Measurements from ENCODE around the gene TOR2A.
"Not testable (repeated sequence)": the region's sequence is repeated elsewhere in the genome, so short reads cannot be mapped to it uniquely, and the experiment has no call there.

Gene TOR2A

DNA sequence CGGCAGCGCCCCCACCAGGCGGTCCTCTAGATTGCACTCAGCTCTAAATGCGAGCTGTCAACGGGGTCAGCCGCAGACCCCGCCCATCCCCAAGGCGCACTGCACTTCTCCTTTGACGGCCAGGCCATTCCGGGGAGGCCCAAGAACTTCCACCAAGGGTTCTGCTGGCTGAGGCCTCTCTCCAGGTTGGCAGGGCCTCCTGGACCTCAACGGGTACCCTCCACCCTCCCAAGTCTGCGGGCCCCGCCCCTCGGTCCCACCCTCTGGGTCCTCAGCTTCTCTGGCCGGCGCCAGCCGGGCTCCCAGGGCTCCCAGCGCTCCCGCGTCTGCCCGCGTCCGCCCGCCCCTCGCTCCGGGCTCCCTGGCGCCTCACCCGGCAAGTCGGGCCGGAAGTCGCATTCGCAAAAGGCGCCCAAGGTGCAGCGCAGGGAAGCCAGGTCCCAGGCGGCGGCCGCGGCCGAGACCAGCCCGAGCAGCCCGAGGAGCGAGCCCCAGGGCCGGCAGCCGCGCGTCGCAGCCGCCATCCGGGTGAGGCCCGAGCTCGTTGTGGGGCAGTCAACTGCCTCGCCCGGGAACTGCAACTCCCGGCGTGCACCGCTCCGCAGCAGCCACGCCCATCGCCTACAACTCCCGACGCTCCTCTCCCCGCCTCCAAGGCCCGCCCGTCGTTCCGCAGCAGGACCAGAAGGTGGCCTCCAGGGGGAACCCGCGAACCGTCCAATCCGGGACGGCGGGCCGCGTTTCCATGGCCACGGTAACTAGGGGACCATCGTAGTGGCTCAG lies at the start of gene TOR2A:
TOR2A (minus strand) TSS at position 548 of the 783 bp plus-strand sequence; CDS start at position 524, 24 bp downstream.
- peak; percentile 94 for DNase-seq

DNA sequence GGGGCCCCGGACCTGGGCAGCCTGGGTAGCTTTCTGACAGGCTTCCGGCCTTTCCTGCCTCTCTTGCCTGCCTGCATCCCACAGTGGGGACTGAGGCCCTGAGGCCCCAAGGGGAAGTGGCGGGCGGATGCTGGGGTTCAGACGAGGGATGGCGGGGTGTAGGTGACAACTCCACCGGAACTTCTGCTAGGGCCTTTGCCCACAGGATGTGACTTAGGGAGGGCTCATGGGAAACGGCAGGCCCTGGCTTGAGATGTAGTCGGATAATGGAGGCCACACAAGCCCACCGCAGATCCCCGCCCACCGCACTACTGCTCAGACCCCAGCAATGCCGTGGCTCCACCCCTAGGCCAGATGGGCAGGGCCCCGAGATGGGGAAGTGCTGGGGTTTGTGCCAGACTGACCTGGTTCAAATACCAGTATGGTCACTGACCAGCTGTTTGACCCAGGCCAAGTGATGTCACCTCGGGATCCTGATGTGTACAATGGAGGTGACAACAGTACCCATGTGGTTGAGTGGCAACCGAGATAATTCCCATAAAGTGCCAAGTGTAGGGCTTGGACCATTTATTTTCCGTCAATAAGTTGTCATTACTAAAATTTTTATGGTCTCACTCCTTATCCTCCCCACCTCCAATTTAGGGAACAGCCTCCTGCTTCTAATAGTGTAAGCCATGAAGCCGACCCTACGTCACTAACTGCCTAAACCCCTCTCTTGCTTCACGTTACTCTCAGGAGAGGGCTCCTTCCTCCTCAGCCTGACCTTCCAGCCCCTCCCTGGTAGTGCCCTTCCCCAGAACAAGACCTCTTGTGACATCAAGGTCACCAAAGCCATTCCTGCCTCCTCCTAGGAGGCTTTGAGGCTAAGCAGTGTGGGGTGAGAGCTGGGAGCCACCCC lies 48.3 kb upstream of the TOR2A start:
- no peak for DNase-seq

DNA sequence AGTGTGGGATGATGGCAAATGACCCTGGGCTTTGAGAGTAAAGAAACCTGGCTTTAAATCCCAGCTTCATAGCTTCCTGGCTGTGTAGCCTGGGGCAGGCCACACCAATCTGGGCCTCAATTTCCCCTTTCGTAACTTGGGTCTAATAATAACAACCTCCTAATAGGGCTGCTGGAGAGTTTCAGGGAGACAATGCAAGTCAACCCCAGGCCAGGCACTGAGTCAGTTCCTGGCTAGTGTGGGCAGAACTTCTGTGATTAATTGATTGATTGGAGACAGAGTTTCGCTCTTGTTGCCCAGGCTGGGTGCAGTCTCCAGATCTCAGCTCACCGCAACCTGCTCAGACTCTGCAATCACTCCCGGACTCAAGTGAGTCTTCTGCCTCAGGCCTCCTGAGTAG lies 46.7 kb upstream of the TOR2A start:
- no peak for DNase-seq

DNA sequence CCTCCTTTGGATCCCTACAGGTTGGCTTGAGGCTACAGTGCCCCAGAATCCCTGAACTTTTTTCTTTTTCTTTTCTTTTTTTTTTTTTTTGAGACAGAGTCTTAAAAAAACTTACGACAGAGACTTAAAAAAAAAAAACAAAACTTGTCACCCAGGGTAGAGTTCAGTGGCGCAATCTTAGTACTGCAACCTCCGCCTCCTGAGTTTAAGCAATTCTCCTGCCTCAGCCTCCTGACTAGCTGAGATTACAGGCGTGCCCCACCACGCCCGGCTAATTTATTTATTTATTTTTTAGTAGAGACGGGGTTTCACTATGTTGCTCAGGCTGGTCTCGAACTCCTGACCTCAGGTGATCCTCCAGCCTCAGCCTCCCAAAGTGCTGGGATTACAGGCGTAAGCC lies 45.8 kb upstream of the TOR2A start:
- not testable (repeated sequence) for DNase-seq

DNA sequence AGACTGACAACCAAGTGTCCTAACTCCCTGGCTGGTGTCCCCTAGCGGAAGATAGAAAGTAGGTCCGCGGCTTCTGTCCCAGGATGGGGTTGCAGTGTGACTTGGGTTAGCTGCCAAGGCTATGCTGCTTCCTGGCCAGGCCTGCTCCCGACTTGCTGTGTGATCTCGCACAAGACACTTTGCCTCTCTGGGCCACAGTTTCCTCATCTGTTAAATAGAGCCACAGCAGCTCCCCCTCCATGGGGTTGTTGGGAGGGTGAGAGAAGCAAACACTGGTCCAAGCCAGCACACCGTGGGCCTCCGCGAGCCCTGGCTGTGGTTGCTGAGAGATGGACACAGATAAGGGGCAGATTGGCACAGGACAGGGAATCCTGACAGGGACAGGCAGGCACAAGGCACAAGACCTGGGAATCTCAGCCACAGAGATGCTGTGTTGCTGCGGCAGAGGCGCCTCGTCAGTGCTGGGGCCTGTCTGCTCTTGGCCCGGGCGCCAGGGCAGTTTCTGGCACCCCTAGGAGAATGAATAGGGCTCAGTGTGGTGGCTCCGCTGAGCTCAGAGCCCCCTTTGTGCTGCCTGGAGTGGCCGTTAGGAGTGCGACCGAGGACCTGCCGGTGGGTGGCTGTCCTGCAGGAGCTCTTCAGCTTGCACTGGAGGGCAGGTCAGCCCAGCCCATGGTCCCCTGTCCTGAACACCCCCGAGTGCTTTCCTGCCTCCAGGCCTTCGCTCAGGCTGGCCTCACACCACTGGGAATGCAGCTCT lies 45.2 kb upstream of the TOR2A start:
- DNase-seq: no peak

GRCh38 chr9:127779136-127779981 lies 44.3 kb upstream of the TOR2A start:
- no peak for DNase-seq

DNA sequence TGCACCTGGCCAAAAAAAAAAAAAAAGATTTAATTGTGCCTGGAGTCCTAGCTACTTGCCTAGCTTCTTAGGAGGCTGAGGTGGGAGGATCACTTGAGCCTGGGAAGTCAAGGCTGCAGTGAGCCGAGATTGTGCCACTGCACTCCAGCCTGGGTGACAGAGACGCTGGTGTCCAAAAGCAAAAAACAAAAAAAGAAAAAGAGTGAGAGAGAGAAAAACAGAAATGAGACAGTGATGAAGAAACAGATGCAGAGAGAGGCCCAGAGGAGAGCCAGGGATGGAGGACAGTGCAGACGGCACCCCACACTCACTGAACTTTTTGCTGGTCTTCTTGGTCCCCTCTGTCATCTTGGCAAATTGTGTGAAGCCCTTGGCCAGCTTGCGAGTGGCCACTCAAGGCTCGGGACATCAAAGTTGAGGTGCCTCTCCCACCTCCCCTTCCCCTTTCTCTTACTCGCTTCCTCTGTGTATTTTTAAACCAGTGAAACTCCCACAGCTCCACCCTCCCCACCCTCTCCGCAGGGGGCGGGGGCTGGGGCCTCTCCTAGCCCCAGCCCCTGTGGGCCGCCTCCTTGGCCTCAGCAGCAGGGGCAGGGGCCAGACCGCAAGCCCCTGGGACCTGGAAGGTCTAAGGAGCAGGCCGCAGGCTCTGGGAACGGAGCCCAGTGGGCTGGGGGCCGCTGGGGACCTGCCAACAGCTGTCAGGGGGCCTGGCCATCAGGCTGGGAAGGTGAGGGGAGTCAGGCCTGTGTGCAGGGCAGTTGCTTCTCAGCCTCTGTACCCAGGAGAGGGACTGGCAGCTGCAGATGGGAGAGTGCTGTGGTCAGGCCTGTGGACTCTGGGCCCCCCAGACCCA lies 43.4 kb upstream of the TOR2A start, which contains the start of gene SH2D3C:
SH2D3C (minus strand) TSS at position 387 of the 856 bp plus-strand sequence; CDS start at position 348, 39 bp downstream.
- DNase-seq: no peak

GRCh38 chr9:127777368-127777980 lies 42.4 kb upstream of the TOR2A start:
- no peak for DNase-seq

GRCh38 chr9:127776924-127777289 lies 41.8 kb upstream of the TOR2A start:
- no peak for DNase-seq

GRCh38 chr9:127776195-127776923 lies 41.3 kb upstream of the TOR2A start:
- DNase-seq: no peak

DNA sequence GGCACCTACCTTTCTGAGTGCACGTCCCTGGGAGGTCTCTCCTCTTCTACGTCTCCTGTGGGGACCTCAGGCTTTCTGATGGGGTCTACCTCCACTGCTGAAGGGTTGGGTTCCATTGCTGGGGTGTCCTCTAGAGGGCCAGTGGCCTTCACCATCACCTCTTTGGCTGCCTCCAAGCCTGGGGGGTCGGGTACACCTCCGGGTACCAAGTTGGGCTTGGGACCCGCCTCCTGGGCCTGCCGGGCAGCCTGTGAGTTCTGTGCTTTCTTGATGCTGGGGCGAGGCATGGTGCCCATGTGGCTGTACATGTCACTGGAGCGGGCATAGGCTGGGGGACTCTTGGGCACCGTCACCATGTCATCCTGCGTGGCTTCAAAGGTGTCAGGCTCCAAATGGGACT lies 38.9 kb upstream of the TOR2A start:
- no peak for DNase-seq

DNA sequence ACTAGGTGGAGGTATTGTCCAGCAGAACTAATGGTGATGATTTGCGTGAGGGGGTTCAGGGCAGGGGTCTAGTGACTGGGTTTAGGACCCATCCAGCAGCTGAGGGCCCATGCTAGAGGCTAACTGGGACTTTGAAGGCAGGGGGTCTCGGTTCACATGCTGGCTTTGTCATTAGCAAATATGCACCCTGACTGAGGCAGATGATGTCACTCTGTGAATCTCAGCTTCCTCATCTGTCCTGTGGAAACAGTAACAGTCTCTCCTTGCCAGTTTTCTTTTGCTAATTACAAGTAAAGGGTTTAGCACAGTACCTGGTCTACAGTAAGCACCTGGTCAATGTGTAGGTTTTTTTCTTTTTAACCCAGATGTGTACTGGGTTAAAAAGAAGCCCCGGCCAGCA lies 38.2 kb upstream of the TOR2A start:
- DNase-seq: no peak

DNA sequence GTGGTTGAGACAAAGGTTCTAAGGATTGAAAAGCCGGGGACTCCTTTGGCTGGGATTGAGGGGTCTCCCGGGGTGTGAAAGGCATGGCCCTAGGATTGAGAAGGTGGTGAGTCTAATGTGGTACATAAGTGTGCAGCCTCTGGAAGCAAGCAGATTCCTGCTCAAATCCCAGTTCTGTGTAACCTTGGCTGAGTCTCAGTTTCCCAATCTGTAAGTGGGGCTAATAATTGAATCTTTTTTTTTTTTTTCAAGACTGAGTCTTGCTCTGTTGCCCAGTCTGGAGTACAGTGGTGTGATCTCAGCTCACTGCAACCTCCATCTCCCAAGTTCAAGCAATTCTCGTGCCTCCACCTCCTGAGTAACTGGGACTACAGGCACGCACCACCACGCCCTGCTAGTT lies 37.5 kb upstream of the TOR2A start:
- no peak for DNase-seq

DNA sequence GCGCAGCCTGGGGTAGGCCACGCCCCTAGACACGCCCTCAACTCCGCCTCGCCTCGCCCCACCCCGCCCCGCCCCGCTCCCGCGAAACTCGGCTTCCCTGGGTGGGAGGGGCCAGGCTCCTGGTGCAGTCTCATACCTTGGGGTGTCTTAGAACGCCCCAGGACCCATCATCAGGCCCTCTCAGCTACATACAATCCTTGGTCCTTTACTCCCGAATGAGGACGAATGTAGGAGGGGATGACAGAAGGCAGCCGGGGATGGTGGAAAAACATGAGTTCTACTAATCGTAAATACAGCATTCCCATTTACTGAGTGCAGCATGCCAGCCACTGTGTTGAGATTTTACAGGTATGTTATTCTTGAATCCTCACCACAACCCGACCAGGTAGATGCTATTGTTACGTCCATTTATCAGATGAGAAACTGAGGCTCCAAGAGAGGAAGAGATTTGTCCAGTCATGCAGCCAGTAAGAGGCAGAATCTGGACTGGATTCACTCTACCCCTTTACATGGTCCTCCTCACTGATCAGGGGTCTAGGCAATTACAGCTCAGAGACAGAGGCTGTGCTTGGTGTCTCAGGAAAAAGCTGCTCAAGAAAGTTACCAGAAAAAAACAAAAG lies 36.6 kb upstream of the TOR2A start:
- no peak for DNase-seq

- peak; percentile 93 for DNase-seq
Measured at GRCh38 chr9:127770905-127771569, 35.9 kb upstream of the TOR2A start.

- DNase-seq: no peak
Measured at GRCh38 chr9:127770583-127770904, 35.5 kb upstream of the TOR2A start.

DNA sequence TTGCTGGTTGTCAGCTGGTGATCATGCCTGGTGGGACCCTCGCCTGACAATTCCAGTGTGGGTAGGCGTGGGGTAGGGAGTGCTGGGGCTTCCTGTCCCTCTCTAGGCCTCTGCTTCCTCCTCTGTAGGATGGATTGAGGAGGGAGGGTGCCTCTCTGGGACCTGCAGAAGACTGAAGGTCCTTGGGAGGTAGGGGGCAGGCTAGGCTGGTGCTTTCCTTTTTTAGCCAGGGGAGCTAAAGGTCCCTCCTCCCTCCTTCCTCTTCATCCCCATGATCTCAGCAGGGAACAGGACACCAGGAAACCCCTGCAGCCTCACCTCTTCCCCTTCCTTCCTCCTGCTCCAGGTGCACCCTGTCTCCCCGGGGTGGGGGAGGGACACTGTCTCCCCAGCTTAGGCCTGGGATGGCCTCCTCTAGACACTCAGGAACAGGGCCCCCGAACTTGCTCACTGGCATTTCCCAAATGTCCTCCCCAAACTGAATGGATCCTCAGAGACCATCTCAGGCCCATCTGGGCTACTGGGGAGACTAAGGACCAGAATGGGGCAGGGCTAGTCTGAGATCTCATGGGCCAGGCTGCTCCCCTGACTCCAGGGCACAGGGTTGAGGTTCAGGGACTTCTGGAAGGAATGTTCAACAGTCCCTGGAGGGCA lies 35.0 kb upstream of the TOR2A start:
- no peak for DNase-seq

- no peak for DNase-seq
Measured at GRCh38 chr9:127769101-127769500, 34.0 kb upstream of the TOR2A start.

DNA sequence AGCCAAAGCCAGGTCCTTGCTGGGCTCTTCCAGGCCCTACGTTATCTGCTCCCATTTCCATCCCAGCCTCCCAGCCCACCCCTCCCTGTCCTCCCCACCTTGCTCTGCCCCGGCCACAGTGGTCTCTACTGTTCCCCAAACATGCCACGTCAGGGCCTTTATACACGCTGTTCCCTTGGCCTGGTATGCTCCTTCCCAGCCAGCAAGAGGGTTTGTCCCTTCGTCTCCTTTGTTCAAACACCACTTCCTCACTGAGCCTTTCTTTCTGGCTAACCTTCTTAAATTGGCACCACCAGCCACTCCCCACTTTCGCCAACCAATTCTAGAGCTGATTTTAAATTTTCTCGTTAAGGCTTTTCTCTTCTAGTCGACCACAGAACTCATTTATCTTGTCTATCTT lies 33.6 kb upstream of the TOR2A start:
- no peak for DNase-seq

Data from NCI-H1105 treated with DMSO at 0.1 percent for 48 hours (cell line).